DND-41 (cell line): ENCODE results near the gene MYO5C.

Experiments
- ATAC-seq: fragments of 200-7000 bp; cut with Tn5 transposase; 3 replicates; pipeline ENCODE4 v1.9.1; 2021; ENCODE audit warnings: low read depth; ENCODE audit not compliant: insufficient read depth
- DNase-seq: peaks from one replicate; pipeline ENCODE4 v3.0.0-alpha.2; 2020
- H2AFZ ChIP-seq: 2 replicates; pipeline ENCODE4 v1.6.0; 2012; ENCODE audit warnings: low read depth, low read length
- H3K27ac ChIP-seq: 2 replicates; pipeline ENCODE4 v1.5.1; 2012; ENCODE audit warnings: low read length, inconsistent platforms
- H3K27me3 ChIP-seq: fragments of 200-600 bp; sonication (generic); 2 replicates; pipeline ENCODE4 v1.6.0; 2012; ENCODE audit warnings: low read length, mild to moderate bottlenecking, inconsistent platforms; ENCODE audit not compliant: insufficient read depth, poor library complexity
- H3K36me3 ChIP-seq: 2 replicates; pipeline ENCODE4 v1.5.1; 2012; ENCODE audit warnings: low read length, inconsistent platforms; ENCODE audit not compliant: insufficient read depth
- H3K4me1 ChIP-seq: 2 replicates; pipeline ENCODE4 v1.5.1; 2012; ENCODE audit warnings: mild to moderate bottlenecking, low read length; ENCODE audit not compliant: insufficient read depth
- H3K4me2 ChIP-seq: 2 replicates; pipeline ENCODE4 v1.6.0; 2012; ENCODE audit warnings: mild to moderate bottlenecking, moderate library complexity, low read length, inconsistent platforms; ENCODE audit not compliant: insufficient read depth
- H3K4me3 ChIP-seq, 2 experiments: fragments of 200-600 bp in 1 of 2; shearing (Covaris generic) in 1 of 2; 2 replicates each; pipeline ENCODE4 v1.5.1; 2012 to 2016; ENCODE audit warnings: inconsistent platforms in 2 of 2, low read length in 2 of 2, mild to moderate bottlenecking in 2 of 2, low read depth in 1 of 2, moderate library complexity in 1 of 2
- H3K79me2 ChIP-seq: 2 replicates; pipeline ENCODE4 v1.6.0; 2012; ENCODE audit warnings: low read length, inconsistent platforms; ENCODE audit not compliant: insufficient read depth
- H3K9ac ChIP-seq: 2 replicates; pipeline ENCODE4 v1.6.0; 2012; ENCODE audit warnings: low read depth, mild to moderate bottlenecking, inconsistent platforms, low read length, moderate library complexity
- H3K9me3 ChIP-seq: 2 replicates; pipeline ENCODE4 v1.5.1; 2012; ENCODE audit warnings: low read length, moderate library complexity, mild to moderate bottlenecking, inconsistent platforms; ENCODE audit not compliant: insufficient read depth, severe bottlenecking
- H4K20me1 ChIP-seq: 2 replicates; pipeline ENCODE4 v1.6.0; 2012; ENCODE audit warnings: low read length; ENCODE audit not compliant: insufficient read depth
- CTCF ChIP-seq: IDR thresholded peaks from 2 replicates; pipeline ENCODE4 v1.5.1; 2012; ENCODE audit warnings: borderline replicate concordance, low read length, moderate library complexity, mild to moderate bottlenecking; ENCODE audit not compliant: poor library complexity, severe bottlenecking; ENCODE audit errors: extremely low read depth
- EZH2 ChIP-seq: IDR thresholded peaks from 3 replicates; pipeline ENCODE4 v1.6.1; 2012; ENCODE audit warnings: borderline replicate concordance, low read depth, mild to moderate bottlenecking, moderate library complexity, low read length, inconsistent platforms; ENCODE audit not compliant: severe bottlenecking

The MYO5C gene

GRCh38 chr15:52164631-52165265, 130.9 kb downstream of the MYO5C start:
- no peak overlapping the region for H3K9ac ChIP-seq

GRCh38 chr15:52163321-52164190, 132.0 kb downstream of the MYO5C start:
- Histone ChIP-seq H4K20me1 (no peaks in the 10 kb centered on the region), H3K4me1 (no peaks in the 10 kb centered on the region), H3K79me2 (no peaks in the 10 kb centered on the region), H3K4me2 (no peak overlapping the region), H2AFZ (no peak overlapping the region), H3K4me3 (no peak overlapping the region), H3K27ac (no peak overlapping the region), H3K36me3 (peaks cover 6% of the 10 kb centered on the region; the same call in 1 of the 2 replicates), H3K9ac (no peak overlapping the region), H3K9me3 (no peaks in the 10 kb centered on the region), H3K27me3 (no peaks in the 10 kb centered on the region)
- TF ChIP-seq EZH2 (no peak), CTCF (peak; percentile 52)
- ATAC-seq (peak; percentile 60; the same call in 2 of the 3 replicates), DNase-seq (peak; percentile 39)

More at GRCh38 chr15:52164631-52165265, 130.9 kb downstream of the MYO5C start:
- Histone ChIP-seq H2AFZ (no peak overlapping the region), H3K27me3 (no peaks in the 10 kb centered on the region), H3K79me2 (no peaks in the 10 kb centered on the region), H3K9me3 (no peaks in the 10 kb centered on the region), H3K4me3 (no peak overlapping the region), H3K27ac (no peak overlapping the region), H3K4me2 (no peak overlapping the region), H3K4me1 (no peaks in the 10 kb centered on the region), H3K36me3 (peaks cover 6% of the 10 kb centered on the region; the same call in 1 of the 2 replicates), H4K20me1 (no peaks in the 10 kb centered on the region)
- DNase-seq (no peak), ATAC-seq (no peak)
- TF ChIP-seq CTCF = no peak
- no peak for TF ChIP-seq EZH2

- H3K4me3 ChIP-seq = no peak overlapping the region
- no peak overlapping the region for H3K4me2 ChIP-seq
- H3K4me1 ChIP-seq = no peaks in the 10 kb centered on the region
- H3K9ac ChIP-seq = no peak overlapping the region
- no peaks in the 10 kb centered on the region for H3K27me3 ChIP-seq
- no peak for TF ChIP-seq EZH2
- no peak for TF ChIP-seq CTCF
- DNase-seq = no peak
- peaks cover 6% of the 10 kb centered on the region; the same call in 1 of the 2 replicates for H3K36me3 ChIP-seq
- no peaks in the 10 kb centered on the region for H3K9me3 ChIP-seq
- no peak for ATAC-seq
- no peaks in the 10 kb centered on the region for H3K79me2 ChIP-seq
- H3K27ac ChIP-seq = no peak overlapping the region
- no peaks in the 10 kb centered on the region for H4K20me1 ChIP-seq
- no peak overlapping the region for H2AFZ ChIP-seq
Measured at GRCh38 chr15:52162876-52163275, 132.7 kb downstream of the MYO5C start.
